ENCODE data around the gene CWH43. TPM values are rescaled to one million over a fixed set of nuclear protein-coding genes. Genes with fewer than 3 reads are reported as not detected.

The CWH43 gene
- total RNA-seq, 1 donor from 2014 or later: 2.3 TPM

- Histone ChIP-seq H3K27ac (no peak overlapping the region), H3K4me1 (no peaks in the 10 kb centered on the region), H3K9me3 (no peaks in the 10 kb centered on the region), H3K4me3 (no peak overlapping the region), H3K36me3 (no peaks in the 10 kb centered on the region), H3K27me3 (ENCODE audit: low read depth) (no peaks in the 10 kb centered on the region)
- no peak for ATAC-seq
- intact Hi-C loops (cut with DNase I): no loop called here
- TF ChIP-seq CTCF (IDR thresholded peaks at IDR 0.05): no peak
- DNase-seq: no peak
Measured at GRCh38 chr4:49000806-49001205, 14.7 kb downstream of the CWH43 start.

GRCh38 chr4:49002931-49003330, 16.9 kb downstream of the CWH43 start:
- no peaks in the 10 kb centered on the region for H3K27me3 ChIP-seq (ENCODE audit: low read depth)
- no peaks in the 10 kb centered on the region for H3K4me1 ChIP-seq
- TF ChIP-seq CTCF (IDR thresholded peaks at IDR 0.05): no peak
- ATAC-seq (no peak), DNase-seq (no peak)
- no peaks in the 10 kb centered on the region for H3K36me3 ChIP-seq
- H3K27ac ChIP-seq: no peak overlapping the region
- intact Hi-C loops (cut with DNase I): no loop called here
- H3K4me3 ChIP-seq: no peak overlapping the region
- H3K9me3 ChIP-seq: no peaks in the 10 kb centered on the region

- H3K27ac ChIP-seq: no peak overlapping the region
- H3K4me3 ChIP-seq: no peak overlapping the region
- intact Hi-C loops (cut with DNase I): no loop called here
- no peaks in the 10 kb centered on the region for H3K4me1 ChIP-seq
- DNase-seq (no peak), ATAC-seq (no peak)
- H3K36me3 ChIP-seq: no peaks in the 10 kb centered on the region
- no peaks in the 10 kb centered on the region for H3K9me3 ChIP-seq
- no peaks in the 10 kb centered on the region for H3K27me3 ChIP-seq (ENCODE audit: low read depth)
- TF ChIP-seq CTCF (IDR thresholded peaks at IDR 0.05): no peak
Measured at GRCh38 chr4:49018718-49019295, 32.7 kb downstream of the CWH43 start.

GRCh38 chr4:49032440-49033161, 46.5 kb downstream of the CWH43 start:
- Histone ChIP-seq H3K4me3 (no peak overlapping the region), H3K27me3 (ENCODE audit: low read depth) (no peaks in the 10 kb centered on the region), H3K36me3 (no peaks in the 10 kb centered on the region), H3K9me3 (no peaks in the 10 kb centered on the region), H3K27ac (no peak overlapping the region), H3K4me1 (no peaks in the 10 kb centered on the region)
- no peak for ATAC-seq
- TF ChIP-seq CTCF (IDR thresholded peaks at IDR 0.05): peak; percentile 19
- DNase-seq: no peak
- intact Hi-C loops (cut with DNase I): no loop called here

- TF ChIP-seq CTCF (IDR thresholded peaks at IDR 0.05): no peak
- Histone ChIP-seq H3K36me3 (no peaks in the 10 kb centered on the region), H3K4me3 (no peak overlapping the region), H3K4me1 (no peaks in the 10 kb centered on the region), H3K27me3 (ENCODE audit: low read depth) (no peaks in the 10 kb centered on the region), H3K9me3 (no peaks in the 10 kb centered on the region), H3K27ac (no peak overlapping the region)
- ATAC-seq (no peak), DNase-seq (no peak)
- intact Hi-C loops (cut with DNase I): no loop called here
Measured at GRCh38 chr4:49036528-49036927, 50.5 kb downstream of the CWH43 start.
